Measurements from ENCODE around the gene PCLAF.

GRCh38 chr15:64343841-64344240 lies 37.4 kb downstream of the PCLAF start:
- no peak for TF ChIP-seq CTCF (conservative IDR thresholded peaks at IDR 0.05; ENCODE audit: low read depth, low read length)
- no peak for TF ChIP-seq EZH2 (IDR thresholded peaks at IDR 0.05; ENCODE audit: borderline replicate concordance, low read depth, low read length, poor library complexity, severe bottlenecking)
